GM23248 (cell line): Measurements from ENCODE around the gene CCDC73. TPM values are rescaled to one million over a fixed set of nuclear protein-coding genes. Genes with fewer than 3 reads are reported as not detected.
A peak's percentile ranks its signal among the peaks of the same experiment; 100 is the strongest.

Source experiments
- DNase-seq: peaks from one replicate; pipeline ENCODE4 v3.0.0-alpha.2; 2015
- H2AFZ ChIP-seq: fragments of 200-600 bp; sonication (generic); 2 replicates; pipeline ENCODE4 v1.6.1; 2016; ENCODE audit warnings: antibody characterized with exemption
- H3F3A ChIP-seq: fragments of 200-600 bp; sonication (generic); 2 replicates; pipeline ENCODE4 v1.6.1; 2016; ENCODE audit warnings: mild to moderate bottlenecking, antibody characterized with exemption, mixed run types; ENCODE audit not compliant: insufficient read depth
- H3K27ac ChIP-seq: fragments of 200-600 bp; sonication (generic); 2 replicates; pipeline ENCODE4 v1.5.1; 2016; ENCODE audit warnings: mild to moderate bottlenecking
- H3K27me3 ChIP-seq: fragments of 200-600 bp; sonication (generic); replicated peaks from 2 replicates; pipeline ENCODE4 v1.6.1; 2016; ENCODE audit warnings: mild to moderate bottlenecking; ENCODE audit not compliant: insufficient read depth
- H3K36me3 ChIP-seq: fragments of 200-600 bp; sonication (generic); 2 replicates; pipeline ENCODE4 v1.6.1; 2016; ENCODE audit warnings: low read depth, mild to moderate bottlenecking
- H3K4me1 ChIP-seq: fragments of 200-600 bp; sonication (generic); 2 replicates; pipeline ENCODE4 v1.6.1; 2016; ENCODE audit warnings: mild to moderate bottlenecking; ENCODE audit not compliant: insufficient read depth
- H3K4me2 ChIP-seq: fragments of 200-600 bp; sonication (generic); one replicate; pipeline ENCODE4 v1.6.1; 2016; ENCODE audit warnings: mild to moderate bottlenecking; ENCODE audit not compliant: unreplicated experiment
- H3K4me3 ChIP-seq: fragments of 200-600 bp; sonication (generic); 2 replicates; pipeline ENCODE4 v1.5.1; 2016; ENCODE audit warnings: mild to moderate bottlenecking
- H3K79me2 ChIP-seq: fragments of 200-600 bp; sonication (generic); 2 replicates; pipeline ENCODE4 v1.6.1; 2016; ENCODE audit warnings: mild to moderate bottlenecking; ENCODE audit not compliant: insufficient read depth
- H3K9ac ChIP-seq: fragments of 200-600 bp; sonication (generic); 2 replicates; pipeline ENCODE4 v1.6.1; 2016; ENCODE audit warnings: mild to moderate bottlenecking
- H3K9me2 ChIP-seq: fragments of 200-600 bp; sonication (generic); 2 replicates; pipeline ENCODE4 v1.6.1; 2016; ENCODE audit warnings: mixed run types, mild to moderate bottlenecking, moderate library complexity; ENCODE audit not compliant: insufficient read depth
- H3K9me3 ChIP-seq: fragments of 200-600 bp; sonication (generic); one replicate; pipeline ENCODE4 v1.6.1; 2017; ENCODE audit warnings: low read depth
- H4K20me1 ChIP-seq: fragments of 200-600 bp; sonication (generic); 2 replicates; pipeline ENCODE4 v1.6.0; 2016; ENCODE audit not compliant: insufficient read depth
- EZH2 ChIP-seq: fragments of 200-600 bp; sonication (generic); IDR thresholded peaks from 2 replicates; pipeline ENCODE4 v1.6.1; 2018; ENCODE audit warnings: antibody characterized with exemption, mild to moderate bottlenecking; ENCODE audit not compliant: insufficient read depth, poor library complexity, severe bottlenecking
- EZH2phosphoT487 ChIP-seq: fragments of 200-600 bp; sonication (generic); IDR thresholded peaks from 2 replicates; pipeline ENCODE4 v1.6.1; 2018; ENCODE audit warnings: antibody characterized with exemption, moderate library complexity, mild to moderate bottlenecking, low read depth; ENCODE audit not compliant: insufficient read depth
- WGBS, 2 experiments: methylation state at CpG; one replicate each; pipeline ENCODE4 v1.1.6; 2015 to 2017; ENCODE audit warnings: low lambda C conversion rate in 2 of 2, low coverage in 1 of 2; ENCODE audit errors: missing lambda C conversion rate in 2 of 2; 5-methylcytosine and 5-hydroxymethylcytosine counted together
- in situ Hi-C: fragments of 300-500 bp; cut with MboI; formaldehyde crosslinking; loops from 2 replicates; pipeline ENCODE4 v1.15.0; 2020
- polyA plus RNA-seq: library from polyadenylated mRNA; unstranded; fragments of >200 nt; fragmentation: Nextera tagmentation; extraction: Ambion mirVana; gene quantifications from 2 replicates; pipeline ENCODE4 v1.2.1, GENCODE V29; 2016
- total RNA-seq: library from RNA; depleted of rRNA; stranded (reverse); fragments of >200 nt; shearing (Covaris generic); gene quantifications from 2 replicates; pipeline ENCODE4 v1.2.3, GENCODE V29; 2014

CCDC73 gene
- total and polyA plus RNA-seq, 2 experiments from 2014 or later, result not detected

DNA sequence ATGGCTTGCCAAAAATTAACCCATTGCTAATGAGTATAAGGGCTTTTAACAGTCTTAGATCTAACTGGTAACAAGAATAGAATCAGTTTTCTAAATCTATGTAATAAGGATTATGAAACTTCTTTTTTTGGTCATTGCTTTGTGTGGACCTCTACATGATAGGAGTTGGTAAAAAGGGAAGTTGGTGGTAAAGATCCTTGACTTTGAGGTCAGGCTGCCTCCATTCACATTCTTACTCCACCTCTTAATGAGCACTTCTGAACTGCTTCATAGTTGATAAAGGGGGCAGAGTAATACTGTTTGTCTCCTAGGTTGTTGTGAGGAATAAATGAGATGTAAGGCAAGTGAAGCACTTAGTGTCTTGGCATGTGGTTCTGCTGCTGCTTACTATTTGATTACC lies 200.2 kb downstream of the CCDC73 start:
- H3K9me3 ChIP-seq, result no peaks in the 10 kb centered on the region
- H3K9me2 ChIP-seq, result no peaks in the 10 kb centered on the region
- TF ChIP-seq EZH2, result no peak
- TF ChIP-seq EZH2phosphoT487, result no peak
- no peaks in the 10 kb centered on the region for H4K20me1 ChIP-seq
- H3K27me3 ChIP-seq, result no peaks in the 10 kb centered on the region
- no peak overlapping the region for H3K4me2 ChIP-seq
- H3F3A ChIP-seq, result no peaks in the 10 kb centered on the region
- peaks cover 91% of the 10 kb centered on the region for H3K36me3 ChIP-seq
- H3K9ac ChIP-seq, result no peak overlapping the region
- in situ Hi-C loops, result no loop called here
- no peak for DNase-seq
- H3K4me1 ChIP-seq, result no peaks in the 10 kb centered on the region
- no peak overlapping the region for H3K4me3 ChIP-seq
- H2AFZ ChIP-seq, result no peak overlapping the region
- peaks cover 82% of the 10 kb centered on the region for H3K79me2 ChIP-seq
- no peak overlapping the region for H3K27ac ChIP-seq

DNA sequence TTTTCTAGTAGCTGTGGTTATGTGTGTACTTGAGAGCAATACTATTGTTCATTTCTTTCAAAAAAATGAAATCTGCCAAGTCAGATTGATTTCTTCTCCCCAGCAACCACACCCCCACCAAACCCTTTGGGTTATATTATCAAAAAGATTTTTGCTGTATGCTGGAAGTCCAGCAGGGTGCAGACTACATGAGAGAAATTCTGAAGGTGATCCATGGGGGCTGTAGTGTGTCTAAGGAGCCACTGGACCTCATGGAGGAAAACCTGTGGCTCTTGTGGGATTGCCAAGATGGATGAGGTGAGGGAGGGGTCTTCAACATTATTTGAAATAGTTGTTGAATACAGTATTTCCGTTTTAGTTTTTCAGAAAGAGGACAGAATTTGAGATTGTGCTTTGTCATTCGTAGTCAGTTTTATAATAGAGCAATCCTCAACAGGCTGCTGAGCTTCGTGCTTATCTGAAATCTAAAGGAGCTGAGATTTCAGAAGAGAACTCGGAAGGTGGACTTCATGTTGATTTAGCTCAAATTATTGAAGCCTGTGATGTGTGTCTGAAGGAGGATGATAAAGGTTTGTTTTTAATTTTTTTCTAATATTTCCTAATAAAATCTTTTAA lies 207.8 kb downstream of the CCDC73 start:
- Histone ChIP-seq H3K9ac (no peak overlapping the region), H2AFZ (no peak overlapping the region), H4K20me1 (peaks cover 7% of the 10 kb centered on the region; the same call in 1 of the 2 replicates), H3K36me3 (peaks cover 30% of the 10 kb centered on the region), H3K4me2 (no peak overlapping the region), H3K9me3 (no peaks in the 10 kb centered on the region), H3F3A (peaks cover 6% of the 10 kb centered on the region), H3K4me1 (peaks cover 12% of the 10 kb centered on the region), H3K79me2 (peaks cover 78% of the 10 kb centered on the region), H3K4me3 (no peak overlapping the region), H3K9me2 (no peaks in the 10 kb centered on the region), H3K27me3 (no peaks in the 10 kb centered on the region), H3K27ac (no peak overlapping the region)
- TF ChIP-seq EZH2phosphoT487 (no peak), EZH2 (no peak)
- WGBS, 2 experiments, result 84 to 88% methylated on average over 4 of the region's 4 CpGs
- in situ Hi-C loops, result no loop called here
- peak; percentile 59 for DNase-seq

DNA sequence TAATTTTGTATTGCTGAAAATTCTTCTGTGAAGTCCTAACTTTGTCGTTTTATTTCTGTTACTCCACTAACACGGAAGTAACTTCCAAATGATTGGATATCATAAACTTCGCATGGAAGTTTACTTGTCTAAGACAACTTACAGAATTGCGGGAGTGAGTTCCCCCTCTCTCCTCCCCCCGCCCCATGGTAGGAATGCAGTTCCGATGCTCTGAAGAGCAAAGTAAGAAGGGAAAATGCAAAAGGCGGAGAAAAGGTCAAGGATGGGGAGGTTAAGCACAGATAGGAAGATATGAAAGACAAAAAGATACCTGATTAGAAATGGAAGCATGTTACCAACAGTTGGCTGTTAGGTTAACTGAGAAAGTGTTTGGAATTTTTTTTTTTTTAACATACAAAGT lies 209.5 kb downstream of the CCDC73 start:
- H3K4me2 ChIP-seq, result peak overlapping the region; percentile 88
- peaks cover 61% of the 10 kb centered on the region for H3K79me2 ChIP-seq
- H4K20me1 ChIP-seq, result peaks cover 7% of the 10 kb centered on the region; the same call in 1 of the 2 replicates
- no peaks in the 10 kb centered on the region for H3K9me3 ChIP-seq
- H3K27ac ChIP-seq, result peak overlapping the region; percentile 82
- peak; percentile 23 for DNase-seq
- 12 to 14% methylated on average over 7 of the region's 7 CpGs for WGBS, 2 experiments
- in situ Hi-C loops, result no loop called here
- no peaks in the 10 kb centered on the region for H3K9me2 ChIP-seq
- peaks cover 12% of the 10 kb centered on the region for H3K4me1 ChIP-seq
- peaks cover 6% of the 10 kb centered on the region for H3F3A ChIP-seq
- peak overlapping the region; percentile 78 for H3K4me3 ChIP-seq
- H3K27me3 ChIP-seq, result no peaks in the 10 kb centered on the region
- no peak for TF ChIP-seq EZH2
- no peak for TF ChIP-seq EZH2phosphoT487
- H3K9ac ChIP-seq, result peak overlapping the region; percentile 92
- peaks cover 14% of the 10 kb centered on the region for H3K36me3 ChIP-seq
- peak overlapping the region; percentile 100; the same call in 1 of the 2 replicates for H2AFZ ChIP-seq

DNA sequence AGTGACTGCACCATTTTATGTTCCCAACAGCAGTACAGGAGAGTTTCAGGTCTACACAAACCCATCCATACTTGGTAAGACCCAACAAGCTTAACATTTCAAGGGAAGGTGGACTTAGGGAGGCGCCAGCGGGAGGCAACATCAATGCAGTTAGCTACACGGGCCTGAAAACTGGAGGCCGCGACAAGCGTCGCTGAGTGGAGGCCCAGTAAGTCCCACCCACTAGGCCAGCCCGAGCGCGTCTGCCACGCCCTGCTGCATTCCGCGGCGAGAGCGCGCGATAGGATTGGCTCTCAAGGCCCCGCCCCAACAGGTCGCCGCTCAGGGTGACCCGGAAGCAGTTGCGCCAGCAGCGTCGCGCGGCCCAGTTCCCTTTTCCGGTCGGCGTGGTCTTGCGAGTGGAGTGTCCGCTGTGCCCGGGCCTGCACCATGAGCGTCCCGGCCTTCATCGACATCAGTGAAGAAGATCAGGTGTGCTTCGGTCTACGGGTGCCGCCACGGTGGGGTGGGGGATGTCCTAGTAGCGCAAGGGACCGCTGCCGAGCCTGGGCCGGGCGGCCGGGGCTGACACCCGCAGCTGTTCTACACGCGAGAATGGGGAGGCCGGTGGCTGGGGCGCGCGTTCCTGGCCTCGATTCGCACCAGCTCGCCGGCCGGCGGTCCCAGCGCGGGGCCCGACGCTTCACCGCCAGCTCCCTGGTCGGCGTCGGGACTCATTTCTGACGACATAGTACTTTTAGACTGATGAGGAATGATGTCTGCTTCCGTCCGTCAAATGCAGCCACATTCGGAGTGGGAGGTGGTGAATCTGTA lies 210.8 kb downstream of the CCDC73 start, which contains the start of gene EIF3M:
TSS of gene EIF3M (plus strand) at position 373 of the 813 bp plus-strand sequence. CDS start at position 430, 57 bp downstream.
- peaks cover 5% of the 10 kb centered on the region; the same call in 1 of the 2 replicates for H3K36me3 ChIP-seq
- H3K9ac ChIP-seq, result peak within 1 kb of the TSS; percentile 92
- H2AFZ ChIP-seq, result peak within 1 kb of the TSS; percentile 100
- no peaks in the 10 kb centered on the region for H3K9me3 ChIP-seq
- peaks cover 48% of the 10 kb centered on the region for H3K79me2 ChIP-seq
- H3K4me1 ChIP-seq, result peaks cover 12% of the 10 kb centered on the region
- no peaks in the 10 kb centered on the region for H3K9me2 ChIP-seq
- peak within 1 kb of the TSS; percentile 82 for H3K27ac ChIP-seq
- DNase-seq, result peak; percentile 98
- H3K4me2 ChIP-seq, result peak within 1 kb of the TSS; percentile 88
- in situ Hi-C loops, result no loop called here
- H3K4me3 ChIP-seq, result peak within 1 kb of the TSS; percentile 78
- H3K27me3 ChIP-seq, result no peaks in the 10 kb centered on the region
- H4K20me1 ChIP-seq, result peaks cover 7% of the 10 kb centered on the region; the same call in 1 of the 2 replicates
- H3F3A ChIP-seq, result peaks cover 6% of the 10 kb centered on the region
- WGBS, 2 experiments, result 1% methylated on average over 50 to 70 of the region's 70 CpGs
- TF ChIP-seq EZH2phosphoT487 (no peak), EZH2 (no peak)
